K562 (cell line): ENCODE measurements around the gene NONO. TPM values are rescaled to one million over a fixed set of nuclear protein-coding genes. Genes with fewer than 3 reads are reported as not detected.

Source experiments
- ATF3 ChIP-seq, 2 experiments: fragments of 450-650 bp in 1 of 2; sonication (generic) in 1 of 2; formaldehyde crosslinking in 1 of 2; IDR thresholded peaks in 1 of 2; conservative IDR thresholded peaks in 1 of 2; 2 replicates each; pipeline versions ENCODE4 v1.6.1 to v1.8.1; 2016 to 2023; ENCODE audit warnings: mild to moderate bottlenecking in 2 of 2, moderate library complexity in 2 of 2, inconsistent platforms in 1 of 2, missing genetic modification reagents in 1 of 2
- DIDO1 ChIP-seq: fragments of 450-650 bp; IDR thresholded peaks from 2 replicates; pipeline ENCODE4 v1.6.1; 2016; ENCODE audit warnings: low read depth, missing biosample characterization, missing genetic modification characterization
- EHMT2 ChIP-seq: fragments of 450-650 bp; IDR thresholded peaks from 2 replicates; pipeline ENCODE4 v1.6.1; 2018; ENCODE audit warnings: antibody characterized with exemption
- ELF4 ChIP-seq: fragments of 450-650 bp; formaldehyde crosslinking; IDR thresholded peaks from 2 replicates; pipeline ENCODE4 v1.4.0; 2022; ENCODE audit warnings: missing genetic modification characterization
- HDAC1 ChIP-seq, 2 experiments: fragments of 450-650 bp; IDR thresholded peaks; 2 replicates each; pipeline ENCODE4 v1.6.1; 2016 to 2017; ENCODE audit warnings: inconsistent platforms in 1 of 2, mild to moderate bottlenecking in 1 of 2, moderate library complexity in 1 of 2
- ID3 ChIP-seq, 2 experiments: fragments of 250-450 bp in 1 of 2; fragments of 450-650 bp in 1 of 2; sonication (Bioruptor Pico) in 1 of 2; IDR thresholded peaks; 2 replicates each; pipeline versions ENCODE4 v1.6.1 to v1.8.0; 2016 to 2021; ENCODE audit warnings: mild to moderate bottlenecking in 2 of 2, moderate library complexity in 2 of 2, missing compliant biosample characterization in 1 of 2, missing genetic modification characterization in 1 of 2
- IRF2 ChIP-seq: sonication (generic); formaldehyde crosslinking; IDR thresholded peaks from 2 replicates; pipeline ENCODE4 v1.8.1; 2022; ENCODE audit warnings: mild to moderate bottlenecking, missing genetic modification reagents
- KDM1A ChIP-seq, 2 experiments: fragments of 450-650 bp; IDR thresholded peaks; 2 replicates each; pipeline ENCODE4 v1.6.1; 2016; ENCODE audit warnings: mild to moderate bottlenecking in 2 of 2
- MEIS2 ChIP-seq: fragments of 450-650 bp; IDR thresholded peaks from 2 replicates; pipeline ENCODE4 v1.6.1; 2014; ENCODE audit warnings: mild to moderate bottlenecking; ENCODE audit not compliant: partially characterized antibody
- NFRKB ChIP-seq: fragments of 450-650 bp; IDR thresholded peaks from 2 replicates; pipeline ENCODE4 v1.6.1; 2016; ENCODE audit warnings: low read depth
- POLR2B ChIP-seq: fragments of 450-650 bp; IDR thresholded peaks from 2 replicates; pipeline ENCODE4 v1.6.1; 2018; ENCODE audit warnings: low read depth; ENCODE audit not compliant: partially characterized antibody
- POU5F1 ChIP-seq: fragments of 150-350 bp; IDR thresholded peaks from 2 replicates; pipeline ENCODE4 v1.6.1; 2014; ENCODE audit warnings: borderline replicate concordance, low read length, low read depth, mild to moderate bottlenecking; ENCODE audit not compliant: partially characterized antibody
- TCF7 ChIP-seq: sonication (generic); IDR thresholded peaks from 2 replicates; pipeline ENCODE4 v1.6.1; 2016; ENCODE audit warnings: antibody characterized with exemption, borderline replicate concordance
- THRB ChIP-seq: fragments of 450-650 bp; formaldehyde crosslinking; conservative IDR thresholded peaks from 2 replicates; pipeline ENCODE4 v1.4.0; 2022; ENCODE audit warnings: mild to moderate bottlenecking, missing genetic modification characterization
- XRCC3 ChIP-seq: fragments of 450-650 bp; IDR thresholded peaks from 2 replicates; pipeline ENCODE4 v1.6.1; 2017; ENCODE audit warnings: mild to moderate bottlenecking, moderate library complexity
- ZBTB26 ChIP-seq: fragments of 450-650 bp; formaldehyde crosslinking; IDR thresholded peaks from 2 replicates; pipeline ENCODE4 v1.4.0; 2022; ENCODE audit warnings: missing genetic modification characterization
- ZNF79 ChIP-seq: fragments of 250-450 bp; sonication (Bioruptor Pico); IDR thresholded peaks from 2 replicates; pipeline ENCODE4 v1.4.0; 2020; ENCODE audit warnings: low read depth, mild to moderate bottlenecking, moderate library complexity
- polyA plus RNA-seq, 8 experiments: library from polyadenylated mRNA; depleted of rRNA in 4 of 8; stranded (reverse) in 5 of 8; unstranded in 3 of 8; fragments of >200 nt; fragmentation: Nextera tagmentation in 2 of 8; fragmentation: Illumina TruSeq in 1 of 8; extraction: Ambion mirVana in 2 of 8; extraction: Trizol in 1 of 8; gene quantifications; 2 replicates each; pipeline versions ENCODE4 v1.2.1 to v1.2.3, GENCODE V29; 2011 to 2014; ENCODE audit warnings: inconsistent platforms in 1 of 8, missing spikeins in 1 of 8
- total RNA-seq, 7 experiments: library from RNA; depleted of rRNA in 6 of 7; stranded (reverse); fragments of >200 nt in 6 of 7; fragmentation: Illumina TruSeq in 2 of 7; extraction: Trizol in 2 of 7; gene quantifications; 2 replicates each; pipeline versions ENCODE4 v1.2.1 to v1.2.3, GENCODE V29; 2011 to 2021; ENCODE audit warnings: low replicate concordance in 1 of 7
- TF ChIP-seq, protein P1 (sequence below): fragments of 450-650 bp; IDR thresholded peaks from 2 replicates; pipeline ENCODE4 v1.6.1; 2017; ENCODE audit warnings: antibody characterized with exemption, mild to moderate bottlenecking

NONO gene
- total and polyA plus RNA-seq, 9 of the 15 experiments (the other 6 are each of a cell fraction or from before 2014, with no cell fraction given) = 333 to 651 (median 451) TPM

DNA sequence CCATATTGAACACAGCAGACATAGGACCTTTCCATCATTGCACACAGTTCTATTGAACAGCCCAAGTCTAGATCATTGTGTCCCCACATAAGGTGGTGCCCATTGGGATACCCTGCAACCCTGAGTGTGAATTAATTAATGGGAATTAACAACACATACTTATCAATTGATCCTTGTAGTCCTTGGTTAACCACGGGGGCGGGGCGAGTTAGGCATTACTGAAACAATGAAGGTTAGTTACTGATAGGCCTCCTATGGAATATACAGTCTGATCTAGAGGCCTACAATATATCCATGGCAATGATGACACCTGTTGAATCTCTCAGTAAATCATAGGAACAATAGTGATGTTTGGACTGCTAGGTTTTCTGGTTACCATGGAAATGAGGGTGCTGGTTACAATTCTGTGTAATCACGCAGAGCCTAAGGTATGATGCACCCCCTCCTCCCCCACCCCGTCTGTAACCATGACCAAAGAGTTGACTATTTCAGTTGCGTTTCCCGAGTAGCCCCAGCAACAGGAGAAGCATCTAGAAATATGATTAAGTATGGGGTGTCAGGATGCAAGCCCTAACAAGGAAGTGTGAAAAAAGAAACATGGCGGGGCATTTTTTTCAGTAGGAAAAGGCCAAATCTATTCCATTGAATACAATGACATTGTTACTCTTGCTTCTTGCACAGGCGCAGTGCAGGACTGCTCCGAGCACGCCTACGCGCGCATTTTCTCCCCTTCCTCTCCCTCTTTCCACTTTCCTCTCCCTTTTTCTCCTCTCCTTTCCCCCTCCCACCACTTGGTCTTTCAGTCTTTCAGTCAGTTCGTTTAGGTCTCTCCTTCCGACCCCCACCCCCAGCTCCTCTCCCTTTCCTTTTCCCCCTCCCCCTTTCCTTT lies 677 bp upstream of the NONO start (continued):
- TF ChIP-seq, protein P1, sequence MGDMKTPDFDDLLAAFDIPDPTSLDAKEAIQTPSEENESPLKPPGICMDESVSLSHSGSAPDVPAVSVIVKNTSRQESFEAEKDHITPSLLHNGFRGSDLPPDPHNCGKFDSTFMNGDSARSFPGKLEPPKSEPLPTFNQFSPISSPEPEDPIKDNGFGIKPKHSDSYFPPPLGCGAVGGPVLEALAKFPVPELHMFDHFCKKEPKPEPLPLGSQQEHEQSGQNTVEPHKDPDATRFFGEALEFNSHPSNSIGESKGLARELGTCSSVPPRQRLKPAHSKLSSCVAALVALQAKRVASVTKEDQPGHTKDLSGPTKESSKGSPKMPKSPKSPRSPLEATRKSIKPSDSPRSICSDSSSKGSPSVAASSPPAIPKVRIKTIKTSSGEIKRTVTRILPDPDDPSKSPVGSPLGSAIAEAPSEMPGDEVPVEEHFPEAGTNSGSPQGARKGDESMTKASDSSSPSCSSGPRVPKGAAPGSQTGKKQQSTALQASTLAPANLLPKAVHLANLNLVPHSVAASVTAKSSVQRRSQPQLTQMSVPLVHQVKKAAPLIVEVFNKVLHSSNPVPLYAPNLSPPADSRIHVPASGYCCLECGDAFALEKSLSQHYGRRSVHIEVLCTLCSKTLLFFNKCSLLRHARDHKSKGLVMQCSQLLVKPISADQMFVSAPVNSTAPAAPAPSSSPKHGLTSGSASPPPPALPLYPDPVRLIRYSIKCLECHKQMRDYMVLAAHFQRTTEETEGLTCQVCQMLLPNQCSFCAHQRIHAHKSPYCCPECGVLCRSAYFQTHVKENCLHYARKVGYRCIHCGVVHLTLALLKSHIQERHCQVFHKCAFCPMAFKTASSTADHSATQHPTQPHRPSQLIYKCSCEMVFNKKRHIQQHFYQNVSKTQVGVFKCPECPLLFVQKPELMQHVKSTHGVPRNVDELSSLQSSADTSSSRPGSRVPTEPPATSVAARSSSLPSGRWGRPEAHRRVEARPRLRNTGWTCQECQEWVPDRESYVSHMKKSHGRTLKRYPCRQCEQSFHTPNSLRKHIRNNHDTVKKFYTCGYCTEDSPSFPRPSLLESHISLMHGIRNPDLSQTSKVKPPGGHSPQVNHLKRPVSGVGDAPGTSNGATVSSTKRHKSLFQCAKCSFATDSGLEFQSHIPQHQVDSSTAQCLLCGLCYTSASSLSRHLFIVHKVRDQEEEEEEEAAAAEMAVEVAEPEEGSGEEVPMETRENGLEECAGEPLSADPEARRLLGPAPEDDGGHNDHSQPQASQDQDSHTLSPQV = peak; percentile 32; the same call in 1 of the 2 replicates
- TF ChIP-seq XRCC3 (no peak), MEIS2 (peak; percentile 33), ZBTB26 (peak; percentile 63; the same call in 1 of the 2 replicates), ELF4 (peak; percentile 25; the same call in 1 of the 2 replicates), ID3 (CRISPR knock-in tag; IDR thresholded peaks at IDR 0.05) (no peak), ID3 (tag; IDR thresholded peaks at IDR 0.05) (no peak), TCF7 (no peak), ZNF79 (CRISPR knock-in tag) (no peak), ATF3 (IDR thresholded peaks at IDR 0.05) (peak; percentile 22; the same call in 1 of the 2 replicates), ATF3 (CRISPR knock-in tag; conservative IDR thresholded peaks at IDR 0.05) (no peak), KDM1A (IDR thresholded peaks at IDR 0.05) (peak in 1 of 2 experiments; percentile 70; a peak in 2 of 4 replicates), NFRKB (0 out of 2 replicates have a peak, but pooled peaks have one; percentile 53), POLR2B (no peak), EHMT2 (0 out of 2 replicates have a peak, but pooled peaks have one; percentile 33), POU5F1 (no peak), IRF2 (no peak), THRB (CRISPR knock-in tag) (0 out of 2 replicates have a peak, but pooled peaks have one; percentile 52), DIDO1 (tag) (no peak), HDAC1 (IDR thresholded peaks at IDR 0.05) (peak in 1 of 2 experiments; percentile 6; a peak in 1 of 4 replicates)
